Activated naive CD4-positive, alpha-beta T cell treated with anti-CD3 and anti-CD28 coated beads for 36 hours (primary cell): ENCODE data around the gene SNRPA. TPM values are rescaled to one million over a fixed set of nuclear protein-coding genes. Genes with fewer than 3 reads are reported as not detected.
"Not testable (repeated sequence)": the region's sequence is repeated elsewhere in the genome, so short reads cannot be mapped to it uniquely, and the experiment has no call there.

ENCODE experiments used
- CTCF ChIA-PET: fragments of 350-600 bp; sonication (Branson Sonifier 250); formaldehyde crosslinking; loops from one replicate; lab custom pipeline; 2021; ENCODE audit warnings: antibody characterized with exemption; lab: Charles Lee
- DNase-seq: peaks from one replicate; pipeline ENCODE4 v3.0.0-alpha.2; 2020
- H3K27ac Mint-ChIP-seq: one replicate; pipeline ENCODE4 v1.8.0; 2021; ENCODE audit warnings: mild to moderate bottlenecking, mixed read lengths
- H3K27me3 Mint-ChIP-seq: one replicate; pipeline ENCODE4 v1.8.0; 2021; ENCODE audit warnings: low read depth, mixed read lengths
- H3K36me3 Mint-ChIP-seq: one replicate; pipeline ENCODE4 v1.8.0; 2021; ENCODE audit warnings: low read depth, mixed read lengths
- H3K4me1 Mint-ChIP-seq: one replicate; pipeline ENCODE4 v1.8.0; 2021; ENCODE audit warnings: low read depth, mixed read lengths
- H3K4me3 Mint-ChIP-seq: one replicate; pipeline ENCODE4 v1.8.0; 2021; ENCODE audit warnings: mild to moderate bottlenecking, moderate library complexity, mixed read lengths
- H3K9me3 Mint-ChIP-seq: one replicate; pipeline ENCODE4 v1.8.0; 2021; ENCODE audit warnings: mixed read lengths
- intact Hi-C: fragments of 100-400 bp; cut with micrococcal nuclease; formaldehyde crosslinking; loops from one replicate; pipeline ENCODE4 v1.15.1; 2023
- total RNA-seq, 2 experiments: library from RNA; stranded (reverse); gene quantifications; one replicate each; pipeline ENCODE4 v1.2.3, GENCODE V29; 2021

SNRPA gene
- total RNA-seq, 2 experiments from 2014 or later: 264 to 312 TPM

DNA sequence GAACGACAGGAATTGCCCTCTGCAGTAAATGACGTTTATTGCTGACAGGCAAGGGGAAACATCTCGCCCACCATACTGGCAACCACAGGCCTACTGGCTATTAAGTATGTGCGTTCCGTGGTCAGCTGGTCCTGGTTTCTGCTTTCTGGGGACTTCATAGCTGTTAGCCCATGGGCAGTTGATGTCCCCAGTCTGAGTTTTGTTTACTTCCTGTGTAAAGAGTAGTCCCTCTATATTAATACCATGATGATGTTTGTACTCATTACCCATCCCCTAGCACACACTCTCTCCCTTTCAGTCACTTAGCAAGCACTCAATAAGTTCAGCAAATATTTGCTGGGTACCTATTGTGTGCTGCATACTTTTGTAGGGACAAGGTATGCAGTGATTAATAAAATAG is 17.9 kb downstream of the SNRPA start:
- intact Hi-C loops: no loop called here
- Mint-ChIP-seq H3K36me3 (peaks cover 38% of the 10 kb centered on the region), H3K4me1 (peaks cover 25% of the 10 kb centered on the region), H3K27me3 (no peaks in the 10 kb centered on the region), H3K9me3 (peaks cover 3% of the 10 kb centered on the region), H3K4me3 (no peak overlapping the region), H3K27ac (no peak overlapping the region)
- CTCF ChIA-PET: no interaction called here
- no peak for DNase-seq

- intact Hi-C loops, H3K9me3 Mint-ChIP-seq: not testable (repeated sequence)
Measured at GRCh38 chr19:40771101-40771862, 20.3 kb downstream of the SNRPA start.

GRCh38 chr19:40774916-40775631 is 24.1 kb downstream of the SNRPA start, which contains the start of gene MIA:
Gene MIA (plus strand): TSS chr19:40775521. CDS start chr19:40775543, 22 bp downstream.
- intact Hi-C loops: no loop called here
- H3K27me3 Mint-ChIP-seq: no peaks in the 10 kb centered on the region
- H3K4me1 Mint-ChIP-seq: peaks cover 32% of the 10 kb centered on the region
- peaks cover 3% of the 10 kb centered on the region for H3K9me3 Mint-ChIP-seq
- H3K4me3 Mint-ChIP-seq: no peak within 1 kb of the TSS
- no peak for DNase-seq
- CTCF ChIA-PET: interaction anchor here (0.8 to 0.9 kb wide), 2 partner anchors 32 to 34 kb away, joined by 3 read pairs; no protein-coding TSS in a partner anchor
- H3K36me3 Mint-ChIP-seq: peaks cover 14% of the 10 kb centered on the region
- no peak within 1 kb of the TSS for H3K27ac Mint-ChIP-seq

More at GRCh38 chr19:40771101-40771862, 20.3 kb downstream of the SNRPA start:
- not testable (repeated sequence) for H3K4me3 Mint-ChIP-seq, H3K27ac Mint-ChIP-seq, H3K27me3 Mint-ChIP-seq, DNase-seq
- CTCF ChIA-PET: interaction anchor here (0.6 to 0.8 kb wide), 2 partner anchors 34 to 151 kb away, joined by 3 to 5 read pairs; no protein-coding TSS in a partner anchor
- peaks cover 22% of the 10 kb centered on the region for H3K36me3 Mint-ChIP-seq
- H3K4me1 Mint-ChIP-seq: peaks cover 11% of the 10 kb centered on the region

DNA sequence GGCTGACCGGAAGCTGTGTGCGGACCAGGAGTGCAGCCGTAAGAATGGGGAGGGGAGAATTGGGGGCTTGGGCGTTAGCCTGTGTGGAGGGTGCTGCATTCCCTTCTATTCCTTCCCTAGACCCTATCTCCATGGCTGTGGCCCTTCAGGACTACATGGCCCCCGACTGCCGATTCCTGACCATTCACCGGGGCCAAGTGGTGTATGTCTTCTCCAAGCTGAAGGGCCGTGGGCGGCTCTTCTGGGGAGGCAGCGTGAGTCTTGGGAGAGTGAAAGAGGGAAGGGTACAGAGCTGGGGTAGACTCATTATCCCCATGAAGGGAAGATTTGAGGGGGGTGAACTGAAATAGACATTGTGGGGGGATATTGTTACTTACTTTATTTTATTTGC is 24.6 kb downstream of the SNRPA start:
- no peak for DNase-seq
- CTCF ChIA-PET: interaction anchor here (0.8 to 0.9 kb wide), 2 partner anchors 32 to 34 kb away, joined by 3 read pairs; no protein-coding TSS in a partner anchor
- H3K27me3 Mint-ChIP-seq: no peaks in the 10 kb centered on the region
- peaks cover 37% of the 10 kb centered on the region for H3K4me1 Mint-ChIP-seq
- intact Hi-C loops: loop anchor here (2.0 kb wide), 1 partner anchor 51 kb away; no protein-coding TSS in a partner anchor
- H3K9me3 Mint-ChIP-seq: peaks cover 3% of the 10 kb centered on the region
- no peak overlapping the region for H3K4me3 Mint-ChIP-seq
- peaks cover 11% of the 10 kb centered on the region for H3K36me3 Mint-ChIP-seq
- H3K27ac Mint-ChIP-seq: no peak overlapping the region

DNA sequence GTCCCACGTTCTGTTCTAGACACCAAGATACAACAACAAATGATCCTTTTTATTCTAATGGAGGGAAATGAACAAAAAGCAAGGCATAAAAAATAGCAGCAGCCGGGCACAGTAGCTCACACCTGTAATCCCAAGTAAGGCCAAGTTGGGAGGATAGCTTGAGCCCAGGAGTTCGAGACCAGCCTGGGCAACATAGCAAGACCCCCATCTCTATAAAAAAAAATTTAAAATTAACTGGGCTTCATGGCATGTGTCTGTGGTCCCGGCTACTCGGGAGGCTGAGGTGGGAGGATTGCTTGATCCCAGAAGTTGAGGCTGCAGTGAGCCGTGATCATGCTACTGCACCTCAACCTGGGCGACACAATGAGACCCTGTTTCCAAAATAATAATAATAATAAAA is 25.4 kb downstream of the SNRPA start:
- Mint-ChIP-seq H3K36me3 (peaks cover 8% of the 10 kb centered on the region), H3K4me3 (no peak overlapping the region), H3K27ac (no peak overlapping the region), H3K9me3 (no peaks in the 10 kb centered on the region), H3K27me3 (no peaks in the 10 kb centered on the region), H3K4me1 (peaks cover 39% of the 10 kb centered on the region)
- CTCF ChIA-PET: interaction anchor here (3.4 kb wide), 1 partner anchor 30 kb away, joined by 27 read pairs; no protein-coding TSS in a partner anchor
- intact Hi-C loops: loop anchor here (2.0 kb wide), 1 partner anchor 52 kb away; no protein-coding TSS in a partner anchor
- DNase-seq: no peak

DNA sequence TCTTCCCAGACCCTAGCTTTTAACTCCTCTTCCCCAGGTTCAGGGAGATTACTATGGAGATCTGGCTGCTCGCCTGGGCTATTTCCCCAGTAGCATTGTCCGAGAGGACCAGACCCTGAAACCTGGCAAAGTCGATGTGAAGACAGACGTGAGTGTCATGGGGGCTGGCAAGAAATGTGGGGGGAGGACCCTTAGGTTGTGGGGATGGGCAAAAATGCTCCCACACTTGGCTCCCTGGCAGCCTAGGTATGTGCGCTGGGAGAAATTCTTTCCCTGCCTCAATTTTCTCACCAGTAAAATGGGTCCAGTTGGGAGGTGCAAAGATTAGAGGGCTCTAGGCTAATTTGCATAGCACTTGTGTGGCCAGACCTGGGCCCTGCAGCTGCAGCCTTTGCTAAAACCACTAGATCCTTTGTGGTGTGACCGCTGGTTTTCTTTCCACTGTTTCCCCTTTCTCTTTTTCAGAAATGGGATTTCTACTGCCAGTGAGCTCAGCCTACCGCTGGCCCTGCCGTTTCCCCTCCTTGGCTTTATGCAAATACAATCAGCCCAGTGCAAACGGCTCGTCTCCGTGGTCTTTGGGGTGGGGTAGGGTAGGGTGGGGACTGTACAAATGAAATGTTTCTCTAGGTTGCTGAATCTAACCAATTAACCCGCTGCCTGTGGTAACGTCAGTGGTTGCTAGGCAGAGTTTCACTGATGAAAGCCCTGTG is 26.1 kb downstream of the SNRPA start:
- peak overlapping the region; percentile 85 for H3K4me3 Mint-ChIP-seq

GRCh38 chr19:40777645-40777936 is 26.6 kb downstream of the SNRPA start:
- intact Hi-C loops: loop anchor here (1.0 to 2.0 kb wide), 3 partner anchors 27 to 61 kb away; partner anchors contain the start of gene COQ8B
- CTCF ChIA-PET: interaction anchor here (0.6 to 3.4 kb wide), 10 partner anchors 12 to 143 kb away, joined by 3 to 27 read pairs (median 3); partner anchors contain the start of gene EGLN2
- Mint-ChIP-seq H3K27me3 (no peaks in the 10 kb centered on the region), H3K4me1 (peaks cover 39% of the 10 kb centered on the region), H3K9me3 (no peaks in the 10 kb centered on the region), H3K36me3 (peaks cover 6% of the 10 kb centered on the region), H3K27ac (peak overlapping the region; percentile 91), H3K4me3 (peak overlapping the region; percentile 85)
- DNase-seq: no peak

More for the DNA sequence above, 26.1 kb downstream of the SNRPA start:
- H3K27me3 Mint-ChIP-seq: no peaks in the 10 kb centered on the region
- peaks cover 6% of the 10 kb centered on the region for H3K36me3 Mint-ChIP-seq
- peaks cover 39% of the 10 kb centered on the region for H3K4me1 Mint-ChIP-seq
- CTCF ChIA-PET: interaction anchor here (0.8 to 3.4 kb wide), 8 partner anchors 11 to 142 kb away, joined by 3 to 27 read pairs (median 4); partner anchors contain the start of gene EGLN2
- peak overlapping the region; percentile 91 for H3K27ac Mint-ChIP-seq
- peak; percentile 98 for DNase-seq
- H3K9me3 Mint-ChIP-seq: no peaks in the 10 kb centered on the region
- intact Hi-C loops: loop anchor here (1.0 to 2.0 kb wide), 3 partner anchors 27 to 61 kb away; partner anchors contain the start of gene COQ8B

- intact Hi-C loops: loop anchor here (1.0 to 2.0 kb wide), 10 partner anchors 14 to 485 kb away; partner anchors contain the start of genes ACTMAP and COQ8B
- Mint-ChIP-seq H3K27ac (peak within 1 kb of the TSS; percentile 91), H3K27me3 (no peaks in the 10 kb centered on the region), H3K36me3 (peaks cover 6% of the 10 kb centered on the region), H3K9me3 (no peaks in the 10 kb centered on the region), H3K4me3 (peak within 1 kb of the TSS; percentile 85), H3K4me1 (peaks cover 39% of the 10 kb centered on the region)
- DNase-seq: peak; percentile 100
- CTCF ChIA-PET: interaction anchor here (0.6 to 3.4 kb wide), 12 partner anchors 12 to 115 kb away, joined by 3 to 27 read pairs (median 4); partner anchors contain the start of gene EGLN2
Measured at GRCh38 chr19:40777937-40778705, 27.1 kb downstream of the SNRPA start, which contains the start of gene RAB4B. Gene RAB4B (plus strand): TSS chr19:40778247. CDS start chr19:40778376, 129 bp downstream.

DNA sequence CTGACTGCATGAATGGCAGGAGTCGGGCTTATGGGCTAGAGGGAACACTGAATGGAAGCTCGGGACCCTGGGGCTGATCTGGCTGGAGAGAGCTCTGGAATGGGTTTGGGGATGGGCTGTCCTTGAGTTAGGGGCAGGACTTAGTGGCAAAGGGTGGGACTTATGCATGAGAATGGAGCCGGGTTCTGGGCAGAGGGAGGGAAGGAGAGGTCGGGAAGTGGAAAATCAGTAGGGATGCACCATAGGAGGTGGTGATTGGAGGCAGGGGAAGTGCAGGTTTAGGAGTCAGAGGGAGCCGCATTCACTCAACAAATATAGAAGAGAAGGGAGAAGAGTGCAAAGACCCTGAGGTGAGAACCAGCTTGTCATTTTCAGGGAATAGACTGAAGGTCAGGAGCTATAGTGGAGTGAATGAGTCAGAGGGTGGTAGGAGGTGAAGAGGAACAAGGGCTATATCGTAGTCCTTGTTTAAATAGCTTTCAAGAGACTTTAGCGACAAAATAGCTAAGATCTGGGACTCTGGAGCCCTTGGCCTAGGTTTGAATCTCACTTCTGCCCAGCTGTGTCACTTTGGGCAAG is 27.8 kb downstream of the SNRPA start:
- Mint-ChIP-seq H3K36me3 (peaks cover 6% of the 10 kb centered on the region), H3K27ac (peak overlapping the region; percentile 91), H3K4me3 (peak overlapping the region; percentile 85), H3K27me3 (no peaks in the 10 kb centered on the region), H3K4me1 (peaks cover 39% of the 10 kb centered on the region), H3K9me3 (no peaks in the 10 kb centered on the region)
- intact Hi-C loops: loop anchor here (1.0 kb wide), 7 partner anchors 14 to 485 kb away; partner anchors contain the start of gene ACTMAP
- CTCF ChIA-PET: interaction anchor here (0.6 to 3.4 kb wide), 7 partner anchors 20 to 302 kb away, joined by 3 to 27 read pairs (median 4); partner anchors contain the start of gene EGLN2
- DNase-seq: no peak

- peak overlapping the region; percentile 72 for H3K27ac Mint-ChIP-seq
- peaks cover 37% of the 10 kb centered on the region for H3K4me1 Mint-ChIP-seq
- CTCF ChIA-PET: no interaction called here
- intact Hi-C loops: no loop called here
- H3K36me3 Mint-ChIP-seq: peaks cover 6% of the 10 kb centered on the region
- H3K4me3 Mint-ChIP-seq: no peak overlapping the region
- DNase-seq: no peak
- no peaks in the 10 kb centered on the region for H3K27me3 Mint-ChIP-seq
- no peaks in the 10 kb centered on the region for H3K9me3 Mint-ChIP-seq
Measured at GRCh38 chr19:40780582-40780981, 29.6 kb downstream of the SNRPA start.
